Kidney capillary endothelial cell (primary cell): ENCODE data around the gene DIS3L.
"Not testable (repeated sequence)": the region's sequence is repeated elsewhere in the genome, so short reads cannot be mapped to it uniquely, and the experiment has no call there.

ENCODE experiments used
- DNase-seq: peaks from one replicate; pipeline ENCODE4 v3.0.0-alpha.2; 2018; ENCODE audit warnings: low spot score

DIS3L gene

GRCh38 chr15:66312144-66312543 lies 18.8 kb downstream of the DIS3L start:
- no peak for DNase-seq

- no peak for DNase-seq
These were observed 30.1 kb downstream of the DIS3L start for GRCh38 chr15:66323312-66323928.

- no peak for DNase-seq
These were observed 32.7 kb downstream of the DIS3L start for GRCh38 chr15:66326051-66326450.

GRCh38 chr15:66327736-66328135 lies 34.4 kb downstream of the DIS3L start:
- DNase-seq, result no peak

- DNase-seq, result no peak
These were observed 35.4 kb downstream of the DIS3L start for GRCh38 chr15:66328771-66329170.

- not testable (repeated sequence) for DNase-seq
These were observed 55.2 kb downstream of the DIS3L start for GRCh38 chr15:66348530-66348929.

GRCh38 chr15:66356077-66356358 lies 62.6 kb downstream of the DIS3L start:
- DNase-seq, result no peak

- peak; percentile 93 for DNase-seq
These were observed 63.2 kb downstream of the DIS3L start, which contains the start of gene TIPIN for GRCh38 chr15:66356359-66357236. TIPIN (minus strand) TSS chr15:66356685; CDS start chr15:66352947, 3,738 bp downstream.

- no peak for DNase-seq
These were observed 66.4 kb downstream of the DIS3L start for GRCh38 chr15:66359740-66360139.

GRCh38 chr15:66361745-66362460 lies 68.5 kb downstream of the DIS3L start:
- DNase-seq, result not testable (repeated sequence)

GRCh38 chr15:66362776-66363175 lies 69.4 kb downstream of the DIS3L start:
- no peak for DNase-seq

- DNase-seq, result no peak
These were observed 71.7 kb downstream of the DIS3L start for GRCh38 chr15:66364944-66365528.

- DNase-seq, result peak; percentile 63
These were observed 76.6 kb downstream of the DIS3L start for GRCh38 chr15:66369773-66370651.

- DNase-seq, result no peak
These were observed 80.8 kb downstream of the DIS3L start for GRCh38 chr15:66374179-66374578.

GRCh38 chr15:66378814-66379430 lies 85.6 kb downstream of the DIS3L start:
- no peak for DNase-seq

- not testable (repeated sequence) for DNase-seq
These were observed 88.0 kb downstream of the DIS3L start for GRCh38 chr15:66381376-66381775.
